ENCODE data around the gene PMPCA.

DNA sequence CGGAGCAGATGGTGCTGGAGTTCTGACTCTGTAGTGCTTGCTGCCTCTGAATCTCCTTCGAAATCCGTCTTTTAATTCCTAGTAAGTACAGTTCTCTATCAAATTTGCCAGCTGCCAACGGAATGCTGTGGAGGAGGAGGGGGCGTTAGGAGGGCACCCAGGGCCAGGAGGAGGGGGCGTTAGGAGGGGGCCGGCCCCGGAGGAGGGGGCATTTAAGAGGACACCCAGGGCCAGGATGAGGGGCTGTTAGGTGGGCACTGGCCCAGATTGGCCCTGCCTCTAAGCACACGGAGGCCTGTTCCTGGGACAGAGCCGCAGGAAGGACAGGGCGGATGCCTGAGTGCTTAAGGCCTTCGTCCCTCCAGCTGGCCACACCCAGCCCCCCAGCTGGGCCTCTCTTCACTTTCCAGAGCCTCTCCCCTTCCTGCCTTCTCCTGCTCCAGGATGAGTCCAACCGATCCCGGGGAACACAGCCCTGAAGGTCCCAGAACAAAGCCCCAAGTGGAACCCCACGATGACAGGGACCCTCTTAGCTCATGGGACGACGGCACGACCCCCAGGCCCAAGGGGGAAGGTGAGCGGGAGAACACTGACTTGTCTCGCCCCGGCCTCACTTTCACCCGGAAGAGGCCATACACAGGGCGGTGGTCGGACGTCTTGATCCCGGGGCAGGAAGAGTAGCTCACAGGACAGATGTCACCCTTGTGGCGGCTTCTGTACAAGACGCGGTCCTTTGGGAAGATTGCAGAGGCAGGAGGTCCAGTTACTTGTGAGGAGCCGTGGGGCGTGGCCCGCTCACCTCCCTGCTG, 19.4 kb downstream of the PMPCA start:
- TF ChIP-seq, protein P1, sequence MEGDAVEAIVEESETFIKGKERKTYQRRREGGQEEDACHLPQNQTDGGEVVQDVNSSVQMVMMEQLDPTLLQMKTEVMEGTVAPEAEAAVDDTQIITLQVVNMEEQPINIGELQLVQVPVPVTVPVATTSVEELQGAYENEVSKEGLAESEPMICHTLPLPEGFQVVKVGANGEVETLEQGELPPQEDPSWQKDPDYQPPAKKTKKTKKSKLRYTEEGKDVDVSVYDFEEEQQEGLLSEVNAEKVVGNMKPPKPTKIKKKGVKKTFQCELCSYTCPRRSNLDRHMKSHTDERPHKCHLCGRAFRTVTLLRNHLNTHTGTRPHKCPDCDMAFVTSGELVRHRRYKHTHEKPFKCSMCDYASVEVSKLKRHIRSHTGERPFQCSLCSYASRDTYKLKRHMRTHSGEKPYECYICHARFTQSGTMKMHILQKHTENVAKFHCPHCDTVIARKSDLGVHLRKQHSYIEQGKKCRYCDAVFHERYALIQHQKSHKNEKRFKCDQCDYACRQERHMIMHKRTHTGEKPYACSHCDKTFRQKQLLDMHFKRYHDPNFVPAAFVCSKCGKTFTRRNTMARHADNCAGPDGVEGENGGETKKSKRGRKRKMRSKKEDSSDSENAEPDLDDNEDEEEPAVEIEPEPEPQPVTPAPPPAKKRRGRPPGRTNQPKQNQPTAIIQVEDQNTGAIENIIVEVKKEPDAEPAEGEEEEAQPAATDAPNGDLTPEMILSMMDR (conservative IDR thresholded peaks at IDR 0.05 in 1 of 2, IDR thresholded peaks at IDR 0.05 in 1 of 2; ENCODE audit: low read depth in 1 of 2, low read length in 2 of 2), result no peak
- no peak for TF ChIP-seq EZH2 (IDR thresholded peaks at IDR 0.05; ENCODE audit: low read length, missing control alignments)
